MCF 10A (cell line): ENCODE data around the gene ALDH3A1. TPM values are rescaled to one million over a fixed set of nuclear protein-coding genes. Genes with fewer than 3 reads are reported as not detected.
A peak's percentile ranks its signal among the peaks of the same experiment; 100 is the strongest.

ENCODE experiments used
- BruUV-seq: library from RNA; stranded (reverse); fragments of 400-500 nt; replicated peaks from 2 replicates; lab custom pipeline; 2021; lab: Mats Ljungman, UMichigan
- CTCF ChIA-PET: fragments of 300-600 bp; sonication (Branson Sonifier 250); formaldehyde crosslinking; extraction: SDS; loops from one replicate; lab custom pipeline; 2021; ENCODE audit warnings: antibody characterized with exemption, inconsistent platforms; lab: Yijun Ruan, JAX
- POLR2A ChIA-PET: fragments of 300-600, 350-650 bp; sonication (Branson Sonifier 250); formaldehyde crosslinking; extraction: SDS; loops from one replicate; lab custom pipeline; 2020; ENCODE audit warnings: antibody characterized with exemption, inconsistent platforms; lab: Yijun Ruan, JAX
- DNase-seq: peaks from one replicate; pipeline ENCODE4 v3.0.0-alpha.2; 2018; ENCODE audit not compliant: unreplicated experiment
- H3K27ac Mint-ChIP-seq: one replicate; pipeline ENCODE4 v1.8.0; 2022; ENCODE audit warnings: mild to moderate bottlenecking, low read depth, mixed read lengths; ENCODE audit not compliant: unreplicated experiment
- H3K27me3 Mint-ChIP-seq: one replicate; pipeline ENCODE4 v1.8.0; 2022; ENCODE audit warnings: mixed read lengths; ENCODE audit not compliant: insufficient read depth, unreplicated experiment
- H3K36me3 Mint-ChIP-seq: one replicate; pipeline ENCODE4 v1.8.0; 2022; ENCODE audit warnings: mild to moderate bottlenecking, moderate library complexity, mixed read lengths; ENCODE audit not compliant: insufficient read depth, unreplicated experiment
- H3K4me1 Mint-ChIP-seq: one replicate; pipeline ENCODE4 v1.8.0; 2022; ENCODE audit warnings: mixed read lengths; ENCODE audit not compliant: insufficient read depth, unreplicated experiment
- H3K4me3 Mint-ChIP-seq: one replicate; pipeline ENCODE4 v1.8.0; 2022; ENCODE audit warnings: mild to moderate bottlenecking, moderate library complexity, mixed read lengths; ENCODE audit not compliant: unreplicated experiment
- H3K9me3 Mint-ChIP-seq: one replicate; pipeline ENCODE4 v1.8.0; 2022; ENCODE audit warnings: mixed read lengths; ENCODE audit not compliant: unreplicated experiment
- CTCF ChIP-seq: fragments of 200-600 bp; IDR thresholded peaks from one replicate; pipeline ENCODE4 v1.8.0; 2022; ENCODE audit warnings: antibody characterized with exemption, mild to moderate bottlenecking; ENCODE audit not compliant: unreplicated experiment
- intact Hi-C: fragments of 100-400 bp; cut with micrococcal nuclease; formaldehyde crosslinking; loops from 2 replicates; pipeline ENCODE4 v1.14.1; 2022
- total RNA-seq: library from RNA; stranded (reverse); gene quantifications from 2 replicates; pipeline ENCODE4 v1.2.3, GENCODE V29; 2022

The ALDH3A1 gene
- total RNA-seq, 1 experiment from 2014 or later: 13.4 TPM

GRCh38 chr17:19730843-19731242 lies 17.3 kb downstream of the ALDH3A1 start:
- intact Hi-C loops: no loop called here
- ChIA-PET CTCF (interaction anchor here (0.7 to 2.5 kb wide), 4 partner anchors 10 to 23 kb away, joined by 3 to 13 read pairs (median 8); no protein-coding TSS in a partner anchor), POLR2A (interaction anchor here (1.0 to 1.3 kb wide), 3 partner anchors 15 to 82 kb away, joined by 3 read pairs; no protein-coding TSS in a partner anchor)
- H3K36me3 Mint-ChIP-seq: peaks cover 8% of the 10 kb centered on the region
- no peak overlapping the region for H3K4me3 Mint-ChIP-seq
- no peaks in the 10 kb centered on the region for H3K9me3 Mint-ChIP-seq
- no peak for DNase-seq
- no peak for TF ChIP-seq CTCF
- H3K27ac Mint-ChIP-seq: peak overlapping the region; percentile 42
- no peaks in the 10 kb centered on the region for H3K27me3 Mint-ChIP-seq
- no TSS peak for BruUV-seq
- peaks cover 15% of the 10 kb centered on the region for H3K4me1 Mint-ChIP-seq

- H3K27me3 Mint-ChIP-seq: no peaks in the 10 kb centered on the region
- no peak overlapping the region for H3K4me3 Mint-ChIP-seq
- ChIA-PET POLR2A (interaction anchor here (13.1 kb wide), 1 partner anchor 82 kb away, joined by 340 read pairs; the partner anchor contains the start of gene ALDH3A2), CTCF (interaction anchor here (2.5 to 3.0 kb wide), 2 partner anchors 14 to 22 kb away, joined by 11 to 46 read pairs; no protein-coding TSS in a partner anchor)
- intact Hi-C loops: loop anchor here (5.0 kb wide), 1 partner anchor 83 kb away; the partner anchor contains the start of gene ALDH3A2
- H3K36me3 Mint-ChIP-seq: peaks cover 8% of the 10 kb centered on the region
- peaks cover 25% of the 10 kb centered on the region for H3K4me1 Mint-ChIP-seq
- no peak for DNase-seq
- no peak for TF ChIP-seq CTCF
- BruUV-seq: no TSS peak
- no peaks in the 10 kb centered on the region for H3K9me3 Mint-ChIP-seq
- H3K27ac Mint-ChIP-seq: peak overlapping the region; percentile 97
Measured at GRCh38 chr17:19729900-19730299, 18.2 kb downstream of the ALDH3A1 start.

GRCh38 chr17:19728084-19728495 lies 20.0 kb downstream of the ALDH3A1 start:
- peak; percentile 96 for DNase-seq
- Mint-ChIP-seq H3K9me3 (no peaks in the 10 kb centered on the region), H3K36me3 (peaks cover 8% of the 10 kb centered on the region), H3K4me3 (no peak overlapping the region), H3K27ac (peak overlapping the region; percentile 97), H3K27me3 (no peaks in the 10 kb centered on the region), H3K4me1 (peaks cover 25% of the 10 kb centered on the region)
- BruUV-seq: no TSS peak
- ChIA-PET CTCF (interaction anchor here (0.6 to 3.4 kb wide), 18 partner anchors 9 to 365 kb away, joined by 3 to 46 read pairs (median 4); partner anchors contain the start of genes ALDH3A1 and ALDH3A2), POLR2A (interaction anchor here (0.7 to 13.1 kb wide), 21 partner anchors 9 to 365 kb away, joined by 3 to 340 read pairs (median 6); partner anchors contain the start of genes ALDH3A1, ALDH3A2, MAPK7 and SLC47A2)
- no peak for TF ChIP-seq CTCF
- intact Hi-C loops: loop anchor here (5.0 kb wide), 1 partner anchor 81 kb away; the partner anchor contains the start of gene ALDH3A2

- BruUV-seq: no TSS peak
- Mint-ChIP-seq H3K4me3 (peak overlapping the region; percentile 21), H3K9me3 (no peaks in the 10 kb centered on the region), H3K27me3 (no peaks in the 10 kb centered on the region), H3K36me3 (peaks cover 8% of the 10 kb centered on the region), H3K4me1 (peaks cover 26% of the 10 kb centered on the region), H3K27ac (peak overlapping the region; percentile 97)
- ChIA-PET POLR2A (interaction anchor here (0.7 to 13.1 kb wide), 22 partner anchors 8 to 365 kb away, joined by 3 to 340 read pairs (median 6); partner anchors contain the start of genes ALDH3A1, ALDH3A2, MAPK7 and SLC47A2), CTCF (interaction anchor here (0.6 to 3.4 kb wide), 17 partner anchors 9 to 364 kb away, joined by 3 to 46 read pairs (median 4); partner anchors contain the start of genes ALDH3A1 and ALDH3A2)
- intact Hi-C loops: loop anchor here (1.0 to 5.0 kb wide), 2 partner anchors 26 to 80 kb away; partner anchors contain the start of gene ALDH3A2
- no peak for TF ChIP-seq CTCF
- peak; percentile 91 for DNase-seq
Measured at GRCh38 chr17:19727501-19728078, 20.5 kb downstream of the ALDH3A1 start.
